Measurements from ENCODE around the gene MCRIP2.

- TF ChIP-seq CTCF (IDR thresholded peaks at IDR 0.05) (no peak), POLR2A (IDR thresholded peaks at IDR 0.05) (no peak)
These were observed 48.9 kb upstream of the MCRIP2 start for GRCh38 chr16:592518-593306.
